Kidney glomerular epithelial cell (primary cell): ENCODE results near the gene ARSA.
"Not testable (repeated sequence)": the region's sequence is repeated elsewhere in the genome, so short reads cannot be mapped to it uniquely, and the experiment has no call there.

Source experiments
- DNase-seq: peaks from one replicate; lab custom pipeline; 2025; lab: John Stamatoyannopoulos, UW

ARSA gene

GRCh38 chr22:50627642-50628542 is at the start of gene ARSA:
Gene ARSA, minus strand, starts transcription at chr22:50628152. Its CDS starts 373 bp downstream, at chr22:50627779.
- peak; percentile 56 for DNase-seq

- no peak for DNase-seq
Observed at GRCh38 chr22:50676661-50677492, 48.9 kb upstream of the ARSA start.

- no peak for DNase-seq
Observed at GRCh38 chr22:50676180-50676636, 48.3 kb upstream of the ARSA start.

- DNase-seq: no peak
Observed at GRCh38 chr22:50675553-50676179, 47.7 kb upstream of the ARSA start.

GRCh38 chr22:50674606-50675552 is 46.9 kb upstream of the ARSA start:
- peak; percentile 20 for DNase-seq

- no peak for DNase-seq
Observed at GRCh38 chr22:50674130-50674500, 46.2 kb upstream of the ARSA start.

GRCh38 chr22:50673231-50674129 is 45.5 kb upstream of the ARSA start:
- no peak for DNase-seq

- no peak for DNase-seq
Observed at GRCh38 chr22:50672471-50673230, 44.7 kb upstream of the ARSA start, which contains the start of gene SHANK3. Gene SHANK3, plus strand, starts transcription at chr22:50672823.

GRCh38 chr22:50672041-50672440 is 44.1 kb upstream of the ARSA start:
- DNase-seq: no peak

- DNase-seq: no peak
Observed at GRCh38 chr22:50671641-50672040, 43.7 kb upstream of the ARSA start.

GRCh38 chr22:50670914-50671538 is 43.1 kb upstream of the ARSA start:
- no peak for DNase-seq

- DNase-seq: no peak
Observed at GRCh38 chr22:50670513-50670912, 42.6 kb upstream of the ARSA start.

- DNase-seq: no peak
Observed at GRCh38 chr22:50665738-50666137, 37.8 kb upstream of the ARSA start.

GRCh38 chr22:50665212-50665611 is 37.3 kb upstream of the ARSA start:
- no peak for DNase-seq

GRCh38 chr22:50660306-50660705 is 32.4 kb upstream of the ARSA start:
- no peak for DNase-seq

GRCh38 chr22:50659711-50660110 is 31.8 kb upstream of the ARSA start:
- DNase-seq: not testable (repeated sequence)

- no peak for DNase-seq
Observed at GRCh38 chr22:50657925-50658324, 30.0 kb upstream of the ARSA start.

GRCh38 chr22:50656122-50657070 is 28.4 kb upstream of the ARSA start:
- peak; percentile 12 for DNase-seq
